NB4 (cell line): ENCODE results near the gene CCDC7.

Experiments used
- MYC ChIP-seq: IDR thresholded peaks from 2 replicates; pipeline ENCODE4 v1.6.1; 2011; ENCODE audit warnings: low read depth, low read length
- POLR2A ChIP-seq: IDR thresholded peaks from 2 replicates; pipeline ENCODE4 v1.6.1; 2011; ENCODE audit warnings: mild to moderate bottlenecking; ENCODE audit not compliant: insufficient read length; ENCODE audit errors: extremely low read depth
- TF ChIP-seq, protein P1 (sequence below): IDR thresholded peaks from one replicate; pipeline ENCODE4 v1.5.1; 2012; ENCODE audit warnings: low read depth, low read length
- TF ChIP-seq, protein P2 (sequence below): IDR thresholded peaks from 2 replicates; pipeline ENCODE4 v1.6.1; 2011; ENCODE audit warnings: low read depth, low read length

DNA sequence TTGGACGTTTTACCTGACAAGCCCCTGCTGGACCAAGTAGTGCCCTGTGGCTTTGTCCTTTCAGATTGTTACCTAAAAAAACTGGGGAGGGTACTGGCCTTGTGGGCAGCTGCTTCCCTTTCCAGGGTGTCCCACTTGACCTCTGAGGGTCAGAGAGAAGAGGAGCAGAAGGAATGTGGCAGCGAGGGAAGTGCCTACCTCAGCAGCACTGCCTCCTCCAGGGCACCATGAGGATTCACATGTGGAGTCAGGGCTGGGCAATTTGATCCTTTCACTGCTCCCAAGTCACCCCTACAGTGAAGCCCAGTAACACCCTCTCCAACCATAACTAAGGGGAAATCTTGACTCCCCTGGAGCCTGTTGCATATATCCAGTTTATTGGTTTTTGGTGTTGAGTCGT lies 447.5 kb downstream of the CCDC7 start:
- TF ChIP-seq POLR2A (no peak), MYC (no peak)
- TF ChIP-seq, protein P1, sequence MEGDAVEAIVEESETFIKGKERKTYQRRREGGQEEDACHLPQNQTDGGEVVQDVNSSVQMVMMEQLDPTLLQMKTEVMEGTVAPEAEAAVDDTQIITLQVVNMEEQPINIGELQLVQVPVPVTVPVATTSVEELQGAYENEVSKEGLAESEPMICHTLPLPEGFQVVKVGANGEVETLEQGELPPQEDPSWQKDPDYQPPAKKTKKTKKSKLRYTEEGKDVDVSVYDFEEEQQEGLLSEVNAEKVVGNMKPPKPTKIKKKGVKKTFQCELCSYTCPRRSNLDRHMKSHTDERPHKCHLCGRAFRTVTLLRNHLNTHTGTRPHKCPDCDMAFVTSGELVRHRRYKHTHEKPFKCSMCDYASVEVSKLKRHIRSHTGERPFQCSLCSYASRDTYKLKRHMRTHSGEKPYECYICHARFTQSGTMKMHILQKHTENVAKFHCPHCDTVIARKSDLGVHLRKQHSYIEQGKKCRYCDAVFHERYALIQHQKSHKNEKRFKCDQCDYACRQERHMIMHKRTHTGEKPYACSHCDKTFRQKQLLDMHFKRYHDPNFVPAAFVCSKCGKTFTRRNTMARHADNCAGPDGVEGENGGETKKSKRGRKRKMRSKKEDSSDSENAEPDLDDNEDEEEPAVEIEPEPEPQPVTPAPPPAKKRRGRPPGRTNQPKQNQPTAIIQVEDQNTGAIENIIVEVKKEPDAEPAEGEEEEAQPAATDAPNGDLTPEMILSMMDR: no peak
- TF ChIP-seq, protein P2, sequence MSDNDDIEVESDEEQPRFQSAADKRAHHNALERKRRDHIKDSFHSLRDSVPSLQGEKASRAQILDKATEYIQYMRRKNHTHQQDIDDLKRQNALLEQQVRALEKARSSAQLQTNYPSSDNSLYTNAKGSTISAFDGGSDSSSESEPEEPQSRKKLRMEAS: no peak
